Endothelial cell of umbilical vein (primary cell): ENCODE results near the gene BASP1. TPM values are rescaled to one million over a fixed set of nuclear protein-coding genes. Genes with fewer than 3 reads are reported as not detected.

ENCODE experiments used
- BruUV-seq: library from RNA; stranded (reverse); fragments of 400-500 nt; replicated peaks from 2 replicates; lab custom pipeline; 2021; lab: Mats Ljungman, UMichigan
- CTCF ChIA-PET: fragments of 300-600, 350-600 bp; sonication (Branson Sonifier 250); formaldehyde crosslinking; loops from one replicate; lab custom pipeline; 2021; ENCODE audit warnings: antibody characterized with exemption, inconsistent platforms; lab: Charles Lee
- POLR2A ChIA-PET: fragments of 300-600, 350-600 bp; sonication (Branson Sonifier 250); formaldehyde crosslinking; loops from one replicate; lab custom pipeline; 2021; ENCODE audit warnings: antibody characterized with exemption, inconsistent platforms; lab: Charles Lee
- DNase-seq: peaks from one replicate; pipeline ENCODE4 v3.0.0-alpha.2; 2011; ENCODE audit warnings: low read depth, low spot score
- FAIRE-seq: peaks from 2 replicates; lab custom pipeline; 2011; peaks lifted over from hg19 to GRCh38; lab: Jason Lieb, UNC
- H2AFZ ChIP-seq: 2 replicates; pipeline ENCODE4 v1.6.0; 2012; ENCODE audit warnings: low read depth, low read length, control low read depth, inconsistent platforms
- H3K27ac ChIP-seq: 2 replicates; pipeline ENCODE4 v1.5.1; 2011; ENCODE audit warnings: low read depth, mild to moderate bottlenecking, control low read depth, low read length, moderate library complexity; ENCODE audit not compliant: insufficient read depth
- H3K27me3 ChIP-seq, 2 experiments: 2 replicates each; pipeline versions ENCODE4 v1.6.0 to v1.6.1; 2011; ENCODE audit warnings: low read length in 2 of 2, mixed read lengths in 1 of 2; ENCODE audit not compliant: control insufficient read depth in 2 of 2, insufficient read depth in 2 of 2
- H3K36me3 ChIP-seq, 2 experiments: 2 replicates in 1 of 2; 3 replicates in 1 of 2; pipeline ENCODE4 v1.5.1; 2011; ENCODE audit warnings: low read length in 2 of 2, mild to moderate bottlenecking in 1 of 2, moderate library complexity in 1 of 2; ENCODE audit not compliant: control insufficient read depth in 2 of 2, insufficient read depth in 2 of 2; ENCODE audit errors: extremely low read depth in 1 of 2
- H3K4me1 ChIP-seq: 3 replicates; pipeline ENCODE4 v1.5.1; 2011; ENCODE audit warnings: mild to moderate bottlenecking, low read length; ENCODE audit not compliant: control insufficient read depth, insufficient read depth; ENCODE audit errors: extremely low read depth
- H3K4me2 ChIP-seq: 2 replicates; pipeline ENCODE4 v1.6.1; 2011; ENCODE audit warnings: low read length, control low read depth, mixed read lengths; ENCODE audit not compliant: insufficient read depth
- H3K4me3 ChIP-seq, 3 experiments: fragments of 200-600 bp in 1 of 3; sonication (generic), shearing (Covaris generic) in 1 of 3; replicated peaks in 1 of 3; 2 replicates each; pipeline ENCODE4 v1.5.1; 2011 to 2016; ENCODE audit warnings: control low read depth in 3 of 3, low read length in 3 of 3, mild to moderate bottlenecking in 2 of 3, inconsistent platforms in 1 of 3, low read depth in 1 of 3, moderate library complexity in 1 of 3; ENCODE audit not compliant: insufficient read depth in 1 of 3
- H3K79me2 ChIP-seq: 2 replicates; pipeline ENCODE4 v1.6.0; 2012; ENCODE audit warnings: low read length, inconsistent platforms; ENCODE audit not compliant: control insufficient read depth, insufficient read depth
- H3K9ac ChIP-seq: replicated peaks from 2 replicates; pipeline ENCODE3; 2011; ENCODE audit warnings: low read length, control low read depth; ENCODE audit not compliant: insufficient read depth; ENCODE audit errors: extremely low read depth
- H3K9me1 ChIP-seq: replicated peaks from 3 replicates; pipeline ENCODE4 v1.6.0; 2011; ENCODE audit warnings: mild to moderate bottlenecking, low read length; ENCODE audit not compliant: control insufficient read depth, insufficient read depth; ENCODE audit errors: extremely low read depth
- H3K9me3 ChIP-seq: replicated peaks from 2 replicates; pipeline ENCODE4 v1.5.1; 2012; ENCODE audit warnings: low read length, inconsistent platforms; ENCODE audit not compliant: control insufficient read depth, insufficient read depth
- H4K20me1 ChIP-seq: replicated peaks from 2 replicates; pipeline ENCODE3; 2011; ENCODE audit warnings: mild to moderate bottlenecking, low read length; ENCODE audit not compliant: control insufficient read depth, insufficient read depth; ENCODE audit errors: extremely low read depth
- CTCF ChIP-seq, 2 donors: IDR thresholded peaks; 1 replicate in 1 of 2; 2 replicates in 1 of 2; pipeline ENCODE4 v1.5.1; 2011; ENCODE audit warnings: low read length in 2 of 2, mild to moderate bottlenecking in 2 of 2, moderate library complexity in 2 of 2, control low read depth in 1 of 2, inconsistent platforms in 1 of 2, low read depth in 1 of 2; ENCODE audit not compliant: insufficient read depth in 1 of 2; ENCODE audit errors: extremely low read depth in 1 of 2
- EZH2 ChIP-seq: IDR thresholded peaks from 2 replicates; pipeline ENCODE4 v1.6.1; 2012; ENCODE audit warnings: borderline replicate concordance, low read depth, mild to moderate bottlenecking, moderate library complexity, low read length, inconsistent platforms; ENCODE audit not compliant: severe bottlenecking
- FOS ChIP-seq: IDR thresholded peaks from 2 replicates; pipeline ENCODE4 v1.6.1; 2011; ENCODE audit warnings: mild to moderate bottlenecking, low read length, moderate library complexity, borderline replicate concordance; ENCODE audit not compliant: insufficient read depth
- GATA2 ChIP-seq: IDR thresholded peaks from 2 replicates; pipeline ENCODE4 v1.7.0; 2011; ENCODE audit warnings: low read depth, mild to moderate bottlenecking, moderate library complexity, mixed read lengths, low read length; ENCODE audit not compliant: insufficient read length, insufficient read depth
- JUN ChIP-seq: IDR thresholded peaks from 2 replicates; pipeline ENCODE4 v1.6.1; 2011; ENCODE audit warnings: borderline replicate concordance, low read depth; ENCODE audit not compliant: insufficient read length, insufficient read depth
- MAX ChIP-seq: IDR thresholded peaks from 2 replicates; pipeline ENCODE4 v1.6.1; 2011; ENCODE audit not compliant: insufficient read depth, insufficient read length
- MYC ChIP-seq: IDR thresholded peaks from one replicate; pipeline ENCODE4 v1.6.1; 2011; ENCODE audit warnings: mild to moderate bottlenecking, low read depth, low read length
- POLR2A ChIP-seq: IDR thresholded peaks from 2 replicates; pipeline ENCODE4 v1.6.1; 2012; ENCODE audit warnings: low read depth, mild to moderate bottlenecking, control low read depth, low read length
- POLR2AphosphoS5 ChIP-seq: IDR thresholded peaks from 2 replicates; pipeline ENCODE4 v1.6.1; 2012; ENCODE audit warnings: low read depth, mild to moderate bottlenecking, control low read depth, low read length, moderate library complexity; ENCODE audit not compliant: insufficient read depth
- dilution Hi-C: fragments of 300-500 bp; cut with MboI; formaldehyde crosslinking; loops from one replicate; pipeline ENCODE4 v1.15.0; 2019; ENCODE audit warnings: low sequenced_read_pairs; ENCODE audit not compliant: extremely low pct_ligation_motif_present
- intact Hi-C: fragments of 100-400 bp; cut with micrococcal nuclease; formaldehyde crosslinking; loops from one replicate; pipeline ENCODE4 v1.10.0; 2022
- polyA plus RNA-seq, 4 experiments: library from polyadenylated mRNA; depleted of rRNA in 3 of 4; stranded (reverse) in 3 of 4; unstranded in 1 of 4; fragments of >200 nt; gene quantifications; 2 replicates each; pipeline versions ENCODE4 v1.2.1 to v1.2.3, GENCODE V29; 2011 to 2012; ENCODE audit warnings: missing spikeins in 1 of 4
- total RNA-seq: library from RNA; stranded (reverse); gene quantifications from 2 replicates; pipeline ENCODE4 v1.2.3, GENCODE V29; 2021

BASP1 gene
- total and polyA plus RNA-seq, 2 donors (not counting 3 experiments of a cell fraction or from before 2014, with no cell fraction given), result 69.4 to 79.3 TPM

- H3K27ac ChIP-seq, result no peak overlapping the region
- no peak overlapping the region for H3K4me2 ChIP-seq
- ChIA-PET POLR2A (interaction anchor here (1.2 kb wide), 1 partner anchor 8 kb away, joined by 6 read pairs; no protein-coding TSS in a partner anchor), CTCF (interaction anchor here (0.9 to 2.4 kb wide), 3 partner anchors 9 to 13 kb away, joined by 3 to 14 read pairs (median 11); no protein-coding TSS in a partner anchor)
- peaks cover 19% of the 10 kb centered on the region for H3K4me1 ChIP-seq
- no peaks in the 10 kb centered on the region for H3K9me3 ChIP-seq
- H3K27me3 ChIP-seq, result no peaks in the 10 kb centered on the region
- BruUV-seq, result no TSS peak
- H3K9me1 ChIP-seq, result no peaks in the 10 kb centered on the region
- no peaks in the 10 kb centered on the region for H3K36me3 ChIP-seq
- TF ChIP-seq MAX (no peak), JUN (no peak), MYC (no peak), CTCF (IDR thresholded peaks at IDR 0.05; ENCODE audit: extremely low read depth in 1 of 2, insufficient read depth in 1 of 2, low read depth in 1 of 2, low read length in 2 of 2) (no peak), POLR2A (no peak), POLR2AphosphoS5 (no peak), FOS (no peak), EZH2 (no peak), GATA2 (no peak)
- no peak overlapping the region for H3K9ac ChIP-seq
- no peak overlapping the region for H2AFZ ChIP-seq
- peaks cover 93% of the 10 kb centered on the region for H3K79me2 ChIP-seq
- H4K20me1 ChIP-seq, result no peaks in the 10 kb centered on the region
- no peak overlapping the region for H3K4me3 ChIP-seq
- DNase-seq, result no peak
- no peak for FAIRE-seq
- intact Hi-C loops (no loop called here), dilution Hi-C loops (no loop called here)
These were observed 8.1 kb downstream of the BASP1 start for GRCh38 chr5:17225520-17225919.
